Stomach (tissue), 19 donors: ENCODE data around the gene CD48. TPM values are rescaled to one million over a fixed set of nuclear protein-coding genes. Genes with fewer than 3 reads are reported as not detected.
A peak's percentile ranks its signal among the peaks of the same experiment; 100 is the strongest.

Experiments used
- DNase-seq, 2 donors: peaks; one replicate each; pipeline versions ENCODE4 v3.0.0 to v3.0.0-alpha.2; 2013 to 2019
- H3K27ac ChIP-seq, 5 donors: fragments of 200-600 bp in 4 of 5; sonication (generic) in 4 of 5; one replicate each; pipeline ENCODE4 v1.5.1; 2013 to 2019; ENCODE audit warnings: mild to moderate bottlenecking in 1 of 5, moderate library complexity in 1 of 5
- H3K27me3 ChIP-seq, 3 donors: fragments of 200-600 bp; sonication (generic); one replicate each; pipeline ENCODE4 v1.5.1; 2017 to 2019; ENCODE audit warnings: mixed run types in 1 of 3
- H3K36me3 ChIP-seq, 4 donors: fragments of 200-600 bp; sonication (generic); 1 replicate in 3 of 4; 2 replicates in 1 of 4; pipeline ENCODE4 v1.5.1; 2016 to 2019
- H3K4me1 ChIP-seq, 4 donors: fragments of 200-600 bp; sonication (generic); one replicate each; pipeline ENCODE4 v1.5.1; 2016 to 2019
- H3K4me3 ChIP-seq, 4 donors: fragments of 200-600 bp; sonication (generic) in 3 of 4; one replicate each; pipeline ENCODE4 v1.5.1; 2016 to 2019; ENCODE audit warnings: mild to moderate bottlenecking in 1 of 4
- H3K9me3 ChIP-seq, 4 donors: fragments of 200-600 bp; sonication (generic); one replicate each; pipeline ENCODE4 v1.5.1; 2016 to 2019
- EP300 ChIP-seq: sonication (generic); formaldehyde crosslinking; IDR thresholded peaks from one replicate; pipeline ENCODE4 v1.6.1; 2017; ENCODE audit warnings: antibody characterized with exemption
- POLR2A ChIP-seq, 4 donors: fragments of 450-650 bp; IDR thresholded peaks; one replicate each; pipeline ENCODE4 v1.6.1; 2016; ENCODE audit warnings: antibody characterized with exemption in 4 of 4, control low read depth in 2 of 4, mild to moderate bottlenecking in 1 of 4, moderate library complexity in 1 of 4
- POLR2AphosphoS5 ChIP-seq, 3 donors: sonication (generic); formaldehyde crosslinking; IDR thresholded peaks; one replicate each; pipeline ENCODE4 v1.6.1; 2016; ENCODE audit warnings: antibody characterized with exemption in 3 of 3
- WGBS, 5 donors: extraction: QIAGEN DNeasy Blood & Tissue Kit in 3 of 5; methylation state at CpG; one replicate each; pipeline versions ENCODE4 v1.1.5 to v1.1.7; 2013 to 2018; 5-methylcytosine and 5-hydroxymethylcytosine counted together
- intact Hi-C: fragments of 100-400 bp; cut with DNase I; formaldehyde crosslinking; loops from one replicate; pipeline ENCODE4 v1.15.1; 2023; ENCODE audit warnings: low total_unique reads
- long read RNA-seq, 10 donors: transcript quantifications; one replicate each; lab custom pipeline, GENCODE V29; 2026
- polyA plus RNA-seq, 3 donors: library from polyadenylated mRNA; stranded (reverse); fragments of 200-250 nt; gene quantifications; one replicate each; pipeline ENCODE4 v1.2.3, GENCODE V29; 2013
- total RNA-seq, 5 donors: library from RNA; depleted of rRNA; stranded (reverse); fragments of >200 nt; gene quantifications; one replicate each; pipeline versions ENCODE4 v1.1.0 to v1.2.3, GENCODE V29; 2014 to 2016
- TF ChIP-seq, protein P1 (sequence below), 7 experiments: fragments of 450-650 bp in 4 of 7; fragments of 200-600 bp in 3 of 7; sonication (generic) in 3 of 7; IDR thresholded peaks; one replicate each; pipeline ENCODE4 v1.5.1; 2016 to 2019; ENCODE audit warnings: antibody characterized with exemption in 7 of 7, control low read depth in 2 of 7, mild to moderate bottlenecking in 1 of 7
- donor health status: healthy with polysubstance abuse.
- donor health status: Bipolar disorder and iron deficiency.
- donor health status: healthy.

The CD48 gene, protein sequence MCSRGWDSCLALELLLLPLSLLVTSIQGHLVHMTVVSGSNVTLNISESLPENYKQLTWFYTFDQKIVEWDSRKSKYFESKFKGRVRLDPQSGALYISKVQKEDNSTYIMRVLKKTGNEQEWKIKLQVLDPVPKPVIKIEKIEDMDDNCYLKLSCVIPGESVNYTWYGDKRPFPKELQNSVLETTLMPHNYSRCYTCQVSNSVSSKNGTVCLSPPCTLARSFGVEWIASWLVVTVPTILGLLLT
- total RNA-seq = 10 to 100 TPM in 1 of 5 donors, 1 to 10 TPM in 1, under 1 TPM in 1, not detected in 2; 0.58 to 11.9 (median 9.2) TPM
- 10 to 100 TPM in 1 of 3 donors, 1 to 10 TPM in 2; 6.4 to 23.7 (median 8.4) TPM for polyA plus RNA-seq
- long read RNA-seq, donor 1, partial matches to known transcripts = 0 of 2 reads
- long read RNA-seq, donor 1, other reads (novel, unspliced or antisense) = 0 of 2 reads
- long read RNA-seq, donor 2, partial matches to known transcripts = 0 of 5 reads
- long read RNA-seq, donor 2, other reads (novel, unspliced or antisense) = 0 of 5 reads
- long read RNA-seq, donor 3, partial matches to known transcripts = 0 of 5 reads
- long read RNA-seq, donor 3, other reads (novel, unspliced or antisense) = 0 of 5 reads
- long read RNA-seq, donor 4, partial matches to known transcripts = 0 of 1 reads
- long read RNA-seq, donor 4, other reads (novel, unspliced or antisense) = 0 of 1 reads
- long read RNA-seq, donor 5, partial matches to known transcripts = 0 of 3 reads
- long read RNA-seq, donor 5, other reads (novel, unspliced or antisense) = 0 of 3 reads
- long read RNA-seq, donor 6 = 0 reads
- long read RNA-seq, donor 7, partial matches to known transcripts = 0 of 3 reads
- long read RNA-seq, donor 7, other reads (novel, unspliced or antisense) = 0 of 3 reads
- long read RNA-seq, donor 8 = 0 reads
- long read RNA-seq, donor 9, partial matches to known transcripts = 0 of 2 reads
- long read RNA-seq, donor 9, other reads (novel, unspliced or antisense) = 0 of 2 reads
- long read RNA-seq, donor 10, partial matches to known transcripts = 0 of 3 reads
- long read RNA-seq, donor 10, other reads (novel, unspliced or antisense) = 0 of 3 reads

DNA sequence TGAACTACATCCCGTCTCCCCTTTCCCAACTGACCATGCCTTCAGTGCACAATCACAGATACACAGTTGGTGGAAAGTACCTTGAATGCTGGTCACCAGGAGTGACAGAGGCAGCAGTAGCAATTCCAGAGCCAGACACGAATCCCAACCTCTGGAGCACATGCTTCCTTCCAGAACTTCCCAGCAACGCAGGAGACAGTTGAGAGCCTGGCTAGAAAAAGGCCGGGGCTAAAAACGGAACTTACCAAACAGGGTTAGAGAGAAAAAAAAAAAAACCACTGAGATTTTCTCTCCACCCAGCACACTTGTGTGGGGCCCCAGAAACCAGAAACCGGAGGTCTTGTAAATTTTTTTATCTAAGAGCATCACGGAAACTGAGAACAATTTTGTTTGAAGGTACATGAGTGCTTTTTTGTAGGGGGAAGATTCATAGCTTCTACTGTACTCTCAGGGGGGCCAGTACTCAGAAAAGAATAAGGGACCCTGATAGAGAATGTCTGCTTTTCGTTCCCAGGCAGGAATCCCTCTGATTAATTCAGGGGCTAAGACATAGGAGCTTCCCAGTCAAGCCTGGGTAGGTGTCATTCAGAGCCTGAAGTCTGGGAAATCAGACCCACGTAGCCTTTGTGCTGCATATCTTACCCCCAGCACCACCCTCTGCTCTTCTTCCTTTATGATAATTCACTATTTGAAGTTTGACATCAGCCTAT, at the start of gene CD48:
Gene CD48, minus strand, starts transcription at position 221 of the 710 bp plus-strand sequence. Its CDS starts 59 bp downstream, at position 162.
- 45 to 56% (median 52%) methylated on average over 9 of the region's 9 CpGs for WGBS, 5 donors
- peak in 1 of 2 donors; percentile 42 for DNase-seq
- TF ChIP-seq POLR2AphosphoS5 (IDR thresholded peaks at IDR 0.05) = no peak
- TF ChIP-seq, protein P1, sequence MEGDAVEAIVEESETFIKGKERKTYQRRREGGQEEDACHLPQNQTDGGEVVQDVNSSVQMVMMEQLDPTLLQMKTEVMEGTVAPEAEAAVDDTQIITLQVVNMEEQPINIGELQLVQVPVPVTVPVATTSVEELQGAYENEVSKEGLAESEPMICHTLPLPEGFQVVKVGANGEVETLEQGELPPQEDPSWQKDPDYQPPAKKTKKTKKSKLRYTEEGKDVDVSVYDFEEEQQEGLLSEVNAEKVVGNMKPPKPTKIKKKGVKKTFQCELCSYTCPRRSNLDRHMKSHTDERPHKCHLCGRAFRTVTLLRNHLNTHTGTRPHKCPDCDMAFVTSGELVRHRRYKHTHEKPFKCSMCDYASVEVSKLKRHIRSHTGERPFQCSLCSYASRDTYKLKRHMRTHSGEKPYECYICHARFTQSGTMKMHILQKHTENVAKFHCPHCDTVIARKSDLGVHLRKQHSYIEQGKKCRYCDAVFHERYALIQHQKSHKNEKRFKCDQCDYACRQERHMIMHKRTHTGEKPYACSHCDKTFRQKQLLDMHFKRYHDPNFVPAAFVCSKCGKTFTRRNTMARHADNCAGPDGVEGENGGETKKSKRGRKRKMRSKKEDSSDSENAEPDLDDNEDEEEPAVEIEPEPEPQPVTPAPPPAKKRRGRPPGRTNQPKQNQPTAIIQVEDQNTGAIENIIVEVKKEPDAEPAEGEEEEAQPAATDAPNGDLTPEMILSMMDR (IDR thresholded peaks at IDR 0.05) = no peak
- no peak for TF ChIP-seq POLR2A (IDR thresholded peaks at IDR 0.05)
- TF ChIP-seq EP300 = no peak
- H3K4me3 ChIP-seq = peak within 1 kb of the TSS in 3 of 4 donors; percentile 30 to 40 (median 34)
- peak within 1 kb of the TSS in 4 of 5 donors; percentile 46 to 78 (median 62) for H3K27ac ChIP-seq
- intact Hi-C loops = no loop called here
- H3K36me3 ChIP-seq = no peaks in the 10 kb centered on the region
- H3K27me3 ChIP-seq = peaks cover 0 to 4% (median 0%) of the 10 kb centered on the region in 3 donors
- H3K9me3 ChIP-seq = no peaks in the 10 kb centered on the region
- H3K4me1 ChIP-seq = no peaks in the 10 kb centered on the region

GRCh38 chr1:160761046-160761445, 49.4 kb upstream of the CD48 start:
- no peaks in the 10 kb centered on the region for H3K4me1 ChIP-seq
- DNase-seq = no peak
- H3K27ac ChIP-seq = no peak overlapping the region
- TF ChIP-seq EP300 = no peak
- TF ChIP-seq, protein P1 (IDR thresholded peaks at IDR 0.05) = no peak
- no peak for TF ChIP-seq POLR2AphosphoS5 (IDR thresholded peaks at IDR 0.05)
- no peak for TF ChIP-seq POLR2A (IDR thresholded peaks at IDR 0.05)
- intact Hi-C loops = no loop called here
- no peaks in the 10 kb centered on the region for H3K9me3 ChIP-seq
- 90 to 95% (median 92%) methylated on average over 4 of the region's 4 CpGs for WGBS, 5 donors
- no peaks in the 10 kb centered on the region for H3K27me3 ChIP-seq
- no peak overlapping the region for H3K4me3 ChIP-seq
- H3K36me3 ChIP-seq = no peaks in the 10 kb centered on the region

DNA sequence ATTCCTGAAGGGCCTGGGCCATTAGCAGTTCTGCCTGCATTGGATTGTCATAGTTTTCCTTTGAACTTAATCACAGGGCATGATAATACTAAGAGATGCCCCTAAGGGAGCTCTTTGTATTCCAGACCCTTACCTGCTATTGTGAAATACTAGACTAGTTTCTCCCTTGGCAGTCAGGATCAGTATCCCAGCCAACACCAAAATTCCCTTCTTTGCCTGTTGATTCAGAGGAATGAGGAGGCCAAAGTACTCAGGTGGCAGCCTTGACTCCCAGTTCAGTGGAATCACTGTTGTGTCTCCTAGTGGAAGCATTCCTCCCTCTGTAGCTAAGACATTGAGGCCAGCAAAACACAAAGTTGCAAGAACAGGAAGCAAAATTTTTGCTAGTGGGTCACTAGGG, 48.1 kb upstream of the CD48 start:
- no peaks in the 10 kb centered on the region for H3K36me3 ChIP-seq
- no peak overlapping the region for H3K4me3 ChIP-seq
- H3K9me3 ChIP-seq = no peaks in the 10 kb centered on the region
- H3K27ac ChIP-seq = no peak overlapping the region
- intact Hi-C loops = no loop called here
- DNase-seq = no peak
- H3K27me3 ChIP-seq = peaks cover 0 to 3% (median 0%) of the 10 kb centered on the region in 3 donors
- H3K4me1 ChIP-seq = no peaks in the 10 kb centered on the region
- no peak for TF ChIP-seq EP300
- TF ChIP-seq, protein P1 (IDR thresholded peaks at IDR 0.05) = no peak
- TF ChIP-seq POLR2AphosphoS5 (IDR thresholded peaks at IDR 0.05) = no peak
- no peak for TF ChIP-seq POLR2A (IDR thresholded peaks at IDR 0.05)
